Liver (tissue), 9 donors: ENCODE measurements around the gene ASCC1. TPM values are rescaled to one million over a fixed set of nuclear protein-coding genes. Genes with fewer than 3 reads are reported as not detected.

ENCODE experiments used
- DNase-seq: peaks from one replicate; pipeline ENCODE4 v3.0.0-alpha.2; 2017; ENCODE audit warnings: low spot score
- H3K27ac ChIP-seq, 2 donors: one replicate each; pipeline ENCODE4 v1.7.0; 2013; ENCODE audit warnings: inconsistent platforms in 2 of 2, low read length in 2 of 2, control low read depth in 1 of 2, low read depth in 1 of 2, mild to moderate bottlenecking in 1 of 2
- H3K27me3 ChIP-seq, 4 donors: one replicate each; pipeline versions ENCODE4 v1.6.1 to v1.7.0; 2013; ENCODE audit warnings: low read length in 3 of 4, inconsistent platforms in 1 of 4, mild to moderate bottlenecking in 1 of 4, moderate library complexity in 1 of 4; ENCODE audit not compliant: control insufficient read depth in 4 of 4, insufficient read depth in 4 of 4
- H3K36me3 ChIP-seq, 4 donors: one replicate each; pipeline versions ENCODE4 v1.6.1 to v1.7.0; 2013; ENCODE audit warnings: low read length in 3 of 4, mild to moderate bottlenecking in 3 of 4, low read depth in 1 of 4, moderate library complexity in 1 of 4; ENCODE audit not compliant: control insufficient read depth in 4 of 4, insufficient read depth in 3 of 4
- H3K4me1 ChIP-seq, 4 donors: one replicate each; pipeline versions ENCODE4 v1.6.1 to v1.7.0; 2013; ENCODE audit warnings: low read length in 3 of 4, mild to moderate bottlenecking in 3 of 4, moderate library complexity in 1 of 4; ENCODE audit not compliant: control insufficient read depth in 4 of 4, insufficient read depth in 4 of 4
- H3K4me3 ChIP-seq, 3 donors: one replicate each; pipeline versions ENCODE4 v1.6.1 to v1.7.0; 2013; ENCODE audit warnings: low read length in 3 of 3, control low read depth in 1 of 3, low read depth in 1 of 3, mild to moderate bottlenecking in 1 of 3
- H3K9ac ChIP-seq, 2 donors: one replicate each; pipeline ENCODE4 v1.7.0; 2013; ENCODE audit warnings: low read length in 2 of 2, mild to moderate bottlenecking in 2 of 2, moderate library complexity in 2 of 2, control low read depth in 1 of 2, low read depth in 1 of 2
- H3K9me3 ChIP-seq, 4 donors: one replicate each; pipeline versions ENCODE4 v1.6.1 to v1.7.0; 2013; ENCODE audit warnings: low read length in 3 of 4; ENCODE audit not compliant: control insufficient read depth in 4 of 4
- ATF3 ChIP-seq: IDR thresholded peaks from 2 replicates; pipeline ENCODE4 v1.6.1; 2016; ENCODE audit warnings: antibody characterized with exemption
- CTCF ChIP-seq: fragments of 150-350 bp; IDR thresholded peaks from 2 replicates; pipeline ENCODE4 v1.5.1; 2017; ENCODE audit warnings: improper control_type of control experiment, low read depth, low read length; ENCODE audit not compliant: missing input control
- EGR1 ChIP-seq, 2 donors: IDR thresholded peaks; 2 replicates each; pipeline ENCODE4 v1.6.1; 2016 to 2018; ENCODE audit warnings: antibody characterized with exemption in 2 of 2, low read depth in 2 of 2
- FOXA1 ChIP-seq: IDR thresholded peaks from 2 replicates; pipeline ENCODE4 v1.6.1; 2016; ENCODE audit warnings: antibody characterized with exemption
- FOXA2 ChIP-seq: IDR thresholded peaks from 2 replicates; pipeline ENCODE4 v1.6.1; 2016; ENCODE audit warnings: antibody characterized with exemption
- GABPA ChIP-seq, 2 donors: IDR thresholded peaks in 1 of 2; conservative IDR thresholded peaks in 1 of 2; 2 replicates each; pipeline ENCODE4 v1.6.1; 2016; ENCODE audit warnings: antibody characterized with exemption in 2 of 2, mild to moderate bottlenecking in 1 of 2, moderate library complexity in 1 of 2
- HNF4G ChIP-seq: IDR thresholded peaks from 2 replicates; pipeline ENCODE4 v1.6.1; 2016; ENCODE audit warnings: antibody characterized with exemption
- JUND ChIP-seq, 2 donors: IDR thresholded peaks; 2 replicates each; pipeline ENCODE4 v1.6.1; 2016; ENCODE audit warnings: antibody characterized with exemption in 2 of 2
- NR2F2 ChIP-seq: IDR thresholded peaks from 2 replicates; pipeline ENCODE4 v1.6.1; 2016; ENCODE audit warnings: antibody characterized with exemption
- RAD21 ChIP-seq, 2 donors: IDR thresholded peaks; 2 replicates each; pipeline ENCODE4 v1.6.1; 2016; ENCODE audit warnings: antibody characterized with exemption in 2 of 2, mild to moderate bottlenecking in 2 of 2
- RXRA ChIP-seq, 2 donors: IDR thresholded peaks; 2 replicates each; pipeline ENCODE4 v1.6.1; 2017 to 2018; ENCODE audit warnings: antibody characterized with exemption in 2 of 2, mild to moderate bottlenecking in 1 of 2
- SP1 ChIP-seq: IDR thresholded peaks from 2 replicates; pipeline ENCODE4 v1.6.1; 2018; ENCODE audit warnings: antibody characterized with exemption, mild to moderate bottlenecking
- TAF1 ChIP-seq: conservative IDR thresholded peaks from 2 replicates; pipeline ENCODE4 v1.6.1; 2016; ENCODE audit warnings: antibody characterized with exemption, mild to moderate bottlenecking
- YY1 ChIP-seq: IDR thresholded peaks from 2 replicates; pipeline ENCODE4 v1.6.1; 2016; ENCODE audit warnings: antibody characterized with exemption, mild to moderate bottlenecking
- ZBTB33 ChIP-seq: IDR thresholded peaks from 2 replicates; pipeline ENCODE4 v1.6.1; 2016; ENCODE audit warnings: antibody characterized with exemption
- WGBS: extraction: QIAGEN DNeasy Blood & Tissue Kit; methylation state at CpG from one replicate; pipeline ENCODE4 v1.1.7; 2013; 5-methylcytosine and 5-hydroxymethylcytosine counted together
- polyA plus RNA-seq, 2 donors: library from polyadenylated mRNA; stranded (reverse) in 1 of 2; unstranded in 1 of 2; fragments of 200-250 nt in 1 of 2; fragments of >200 nt in 1 of 2; fragmentation: Nextera tagmentation in 1 of 2; extraction: Ambion mirVana in 1 of 2; gene quantifications; one replicate each; pipeline versions ENCODE4 v1.2.1 to v1.2.3, GENCODE V29; 2013 to 2015
- total RNA-seq, 2 donors: library from RNA; depleted of rRNA; stranded (reverse); fragments of >200 nt; gene quantifications; one replicate each; pipeline ENCODE4 v1.2.3, GENCODE V29; 2014
- donor health status: healthy.
- donor health status: healthy.
- donor health status: healthy.
- donor health status: healthy.
- donor health status: healthy.

ASCC1 gene
- total and polyA plus RNA-seq, 4 donors, result 6.9 to 13.9 (median 10.2) TPM

- no peak for TF ChIP-seq CTCF
- no peak for TF ChIP-seq EGR1 (IDR thresholded peaks at IDR 0.05; ENCODE audit: low read depth in 2 of 2)
- no peak for TF ChIP-seq FOXA2
- no peak for TF ChIP-seq ATF3
- TF ChIP-seq RAD21 (IDR thresholded peaks at IDR 0.05), result no peak
- TF ChIP-seq GABPA (IDR thresholded peaks at IDR 0.05 in 1 of 2, conservative IDR thresholded peaks at IDR 0.05 in 1 of 2), result no peak
- no peak for TF ChIP-seq FOXA1
- TF ChIP-seq HNF4G, result no peak
Measured at GRCh38 chr10:72063703-72064391, 152.2 kb downstream of the ASCC1 start (continued).

- DNase-seq, result no peak
- no peaks in the 10 kb centered on the region for H3K27me3 ChIP-seq
- peaks cover 0 to 3% (median 0%) of the 10 kb centered on the region in 4 donors for H3K4me1 ChIP-seq
- no peak overlapping the region for H3K4me3 ChIP-seq
- no peaks in the 10 kb centered on the region for H3K36me3 ChIP-seq
- no peak overlapping the region for H3K9ac ChIP-seq
- WGBS, result 95% methylated on average over 29 of the region's 29 CpGs
- no peaks in the 10 kb centered on the region for H3K9me3 ChIP-seq
- H3K27ac ChIP-seq, result no peak overlapping the region
- TF ChIP-seq SP1, result no peak
- no peak for TF ChIP-seq RXRA (IDR thresholded peaks at IDR 0.05)
- no peak for TF ChIP-seq ATF3
- no peak for TF ChIP-seq CTCF
- TF ChIP-seq HNF4G, result no peak
Measured at GRCh38 chr10:72062832-72063702, 153.0 kb downstream of the ASCC1 start.

GRCh38 chr10:72062382-72062781, 153.7 kb downstream of the ASCC1 start:
- no peak for DNase-seq
- 97% methylated on average over 10 of the region's 10 CpGs for WGBS
- Histone ChIP-seq H3K27ac (no peak overlapping the region), H3K4me3 (no peak overlapping the region), H3K4me1 (no peaks in the 10 kb centered on the region), H3K36me3 (no peaks in the 10 kb centered on the region), H3K27me3 (no peaks in the 10 kb centered on the region), H3K9me3 (no peaks in the 10 kb centered on the region), H3K9ac (no peak overlapping the region)
- TF ChIP-seq RXRA (IDR thresholded peaks at IDR 0.05) (no peak), NR2F2 (no peak), TAF1 (no peak), ATF3 (no peak), SP1 (no peak), HNF4G (no peak), CTCF (no peak), EGR1 (IDR thresholded peaks at IDR 0.05; ENCODE audit: low read depth in 2 of 2) (no peak), GABPA (IDR thresholded peaks at IDR 0.05 in 1 of 2, conservative IDR thresholded peaks at IDR 0.05 in 1 of 2) (no peak), FOXA2 (no peak), ZBTB33 (no peak), JUND (IDR thresholded peaks at IDR 0.05) (no peak), YY1 (no peak), RAD21 (IDR thresholded peaks at IDR 0.05) (no peak)
